Neuron (in vitro differentiated cells): ENCODE results near the gene AIFM3.
"Not testable (repeated sequence)": the region's sequence is repeated elsewhere in the genome, so short reads cannot be mapped to it uniquely, and the experiment has no call there.

Source experiments
- H2AFZ ChIP-seq: one replicate; pipeline ENCODE4 v1.6.1; 2013; ENCODE audit warnings: low read depth, mild to moderate bottlenecking, inconsistent platforms, low read length, moderate library complexity
- H3K27me3 ChIP-seq: one replicate; pipeline ENCODE4 v1.6.1; 2013; ENCODE audit warnings: low read length; ENCODE audit not compliant: insufficient read depth
- H3K36me3 ChIP-seq: one replicate; pipeline ENCODE4 v1.6.1; 2013; ENCODE audit warnings: low read length; ENCODE audit not compliant: insufficient read depth
- H3K4me1 ChIP-seq: one replicate; pipeline ENCODE4 v1.6.1; 2013; ENCODE audit warnings: low read length; ENCODE audit not compliant: insufficient read depth
- H3K4me3 ChIP-seq: 2 replicates; pipeline ENCODE4 v1.5.1; 2013; ENCODE audit warnings: mild to moderate bottlenecking, low read length, moderate library complexity
- H3K9me3 ChIP-seq: one replicate; pipeline ENCODE4 v1.6.1; 2013; ENCODE audit warnings: low read length

The AIFM3 gene

GRCh38 chr22:20935780-20936539, 31.1 kb upstream of the AIFM3 start:
- not testable (repeated sequence) for H3K4me1 ChIP-seq, H3K27me3 ChIP-seq, H3K9me3 ChIP-seq, H2AFZ ChIP-seq, H3K4me3 ChIP-seq
- peaks cover 47% of the 10 kb centered on the region for H3K36me3 ChIP-seq

GRCh38 chr22:20937031-20937793, 29.8 kb upstream of the AIFM3 start:
- H2AFZ ChIP-seq, result no peak overlapping the region
- peaks cover 50% of the 10 kb centered on the region for H3K36me3 ChIP-seq
- no peaks in the 10 kb centered on the region for H3K4me1 ChIP-seq
- no peaks in the 10 kb centered on the region for H3K9me3 ChIP-seq
- H3K4me3 ChIP-seq, result no peak overlapping the region
- no peaks in the 10 kb centered on the region for H3K27me3 ChIP-seq

DNA sequence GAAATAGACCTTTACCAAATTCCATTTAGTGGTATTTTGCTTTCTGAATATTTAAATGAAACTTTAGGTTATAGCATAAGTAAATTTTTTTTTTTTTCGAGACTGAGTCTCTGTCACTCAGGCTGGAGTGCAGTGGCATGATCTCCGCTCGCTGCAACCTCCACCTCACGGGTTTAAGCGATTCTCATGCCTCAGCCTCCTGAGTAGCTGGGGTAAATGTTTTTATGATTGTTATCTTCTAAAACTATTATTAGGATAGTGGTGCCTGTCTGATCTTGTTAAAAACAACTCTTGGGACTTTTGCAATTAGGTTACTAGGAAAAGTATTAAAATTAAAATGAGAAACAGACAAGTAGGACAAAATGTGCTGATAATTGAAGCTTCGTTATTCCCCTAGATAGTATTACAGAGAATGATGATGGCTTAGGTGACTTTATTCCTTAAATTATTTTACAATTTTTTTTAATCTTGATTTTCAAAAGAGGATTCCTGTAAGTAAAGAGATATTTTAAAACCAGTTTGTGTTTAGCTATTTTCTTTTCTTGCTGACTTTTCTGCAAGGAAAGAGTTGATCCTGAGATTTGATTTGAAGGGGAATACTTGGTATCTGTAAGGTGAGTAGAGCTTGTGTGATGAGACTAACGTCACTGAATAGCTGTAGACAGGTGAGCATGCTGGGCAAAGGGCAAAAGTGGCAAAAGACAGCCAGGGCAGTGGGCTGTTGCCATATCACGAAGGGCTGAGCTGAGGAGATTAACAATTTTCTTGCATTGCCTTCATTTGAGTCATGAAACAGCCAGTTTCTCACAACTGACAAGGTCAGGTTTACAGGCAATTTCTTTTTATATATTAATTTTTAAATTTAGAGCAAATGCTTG, 29.0 kb upstream of the AIFM3 start:
- Histone ChIP-seq H2AFZ (no peak overlapping the region), H3K27me3 (no peaks in the 10 kb centered on the region), H3K4me1 (no peaks in the 10 kb centered on the region), H3K4me3 (no peak overlapping the region), H3K9me3 (no peaks in the 10 kb centered on the region), H3K36me3 (peaks cover 50% of the 10 kb centered on the region)

- not testable (repeated sequence) for H3K9me3 ChIP-seq, H3K4me1 ChIP-seq, H2AFZ ChIP-seq, H3K4me3 ChIP-seq, H3K27me3 ChIP-seq
- H3K36me3 ChIP-seq, result peaks cover 46% of the 10 kb centered on the region
Observed at GRCh38 chr22:20939457-20940185, 27.4 kb upstream of the AIFM3 start.

DNA sequence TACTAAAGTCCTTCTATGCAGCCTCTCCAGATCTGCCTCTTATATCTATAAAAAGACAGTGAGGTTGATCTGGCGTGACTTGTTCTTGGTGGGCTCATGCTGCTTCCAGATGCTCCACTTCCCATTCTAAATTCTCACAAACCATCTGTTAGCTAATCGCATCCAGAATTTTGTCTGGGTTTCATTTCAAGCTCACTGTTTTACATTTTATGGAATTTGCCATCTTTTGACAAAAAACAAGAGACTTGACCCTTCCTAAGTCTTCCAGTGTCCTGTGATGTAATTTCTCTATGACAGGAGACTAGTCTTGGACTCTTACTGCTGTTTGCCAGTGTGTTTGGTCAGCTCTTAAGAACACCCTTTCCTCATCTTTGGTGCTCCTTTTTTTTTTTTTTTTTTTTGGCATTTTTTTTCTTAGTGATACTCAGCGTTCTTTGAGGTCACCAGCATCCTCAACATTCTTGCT, 26.8 kb upstream of the AIFM3 start:
- H3K36me3 ChIP-seq, result peaks cover 42% of the 10 kb centered on the region

DNA sequence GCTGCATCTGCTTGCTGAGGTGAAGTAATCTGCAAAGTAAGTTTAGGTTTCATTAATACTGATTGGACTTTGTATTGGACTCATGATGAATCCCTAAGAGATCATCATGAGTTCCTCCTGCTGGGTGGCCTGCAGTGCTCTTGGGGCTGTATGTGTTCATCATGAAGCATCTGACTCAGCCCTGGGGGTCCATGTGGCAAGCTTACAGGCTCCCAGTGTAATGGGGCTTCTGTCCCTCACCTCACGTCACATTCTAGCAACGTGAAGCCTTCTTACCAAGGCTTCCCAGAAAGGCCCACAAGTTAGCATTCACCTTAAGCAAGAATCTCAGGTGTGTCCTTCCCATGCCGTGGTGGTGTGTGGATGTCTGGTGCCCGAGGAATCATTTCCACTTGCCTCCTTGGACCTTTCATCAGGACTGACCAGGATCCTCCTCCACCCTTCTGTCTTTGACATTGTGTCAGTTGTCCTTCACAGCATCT, 26.1 kb upstream of the AIFM3 start:
- Histone ChIP-seq H3K4me3 (no peak overlapping the region), H3K36me3 (peaks cover 34% of the 10 kb centered on the region), H3K4me1 (no peaks in the 10 kb centered on the region), H3K9me3 (no peaks in the 10 kb centered on the region), H3K27me3 (no peaks in the 10 kb centered on the region), H2AFZ (no peak overlapping the region)

More for the DNA sequence above, 26.8 kb upstream of the AIFM3 start:
- Histone ChIP-seq H3K27me3 (no peaks in the 10 kb centered on the region), H2AFZ (no peak overlapping the region), H3K4me1 (no peaks in the 10 kb centered on the region), H3K4me3 (no peak overlapping the region), H3K9me3 (no peaks in the 10 kb centered on the region)

DNA sequence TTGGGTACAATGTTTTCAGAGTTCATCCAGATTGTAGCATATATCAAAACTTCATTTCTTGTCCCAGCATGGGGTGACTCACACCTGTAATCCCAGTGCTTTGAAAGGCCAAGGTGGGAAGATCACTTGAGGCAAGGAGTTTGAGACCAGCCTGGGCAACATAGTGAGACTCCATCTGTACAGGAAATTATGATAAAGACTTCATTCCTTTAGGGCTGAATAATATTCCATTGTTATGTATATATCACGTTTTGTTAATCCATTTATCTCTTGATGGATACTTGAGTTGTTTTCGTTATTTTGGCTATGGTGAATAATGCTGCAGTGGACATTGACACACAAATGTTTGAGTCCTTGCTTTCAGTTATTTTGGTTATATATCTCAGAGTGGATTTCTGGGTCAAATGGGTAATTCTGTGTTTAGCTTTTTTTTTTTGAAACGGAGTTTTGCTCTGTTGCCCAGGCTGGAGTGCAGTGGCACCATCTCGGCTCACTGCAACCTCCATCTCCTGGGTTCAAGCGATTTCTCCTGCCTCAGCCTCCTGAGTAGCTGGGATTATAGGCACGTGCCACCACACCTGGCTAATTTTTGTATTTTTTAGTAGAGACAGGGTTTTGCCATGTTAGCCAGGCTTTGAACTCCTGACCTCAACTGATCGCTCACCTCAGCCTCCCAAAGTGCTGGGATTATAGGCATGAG, 24.7 kb upstream of the AIFM3 start:
- H3K4me1 ChIP-seq, H2AFZ ChIP-seq, H3K27me3 ChIP-seq, H3K9me3 ChIP-seq, H3K4me3 ChIP-seq: not testable (repeated sequence)
- peaks cover 34% of the 10 kb centered on the region for H3K36me3 ChIP-seq

DNA sequence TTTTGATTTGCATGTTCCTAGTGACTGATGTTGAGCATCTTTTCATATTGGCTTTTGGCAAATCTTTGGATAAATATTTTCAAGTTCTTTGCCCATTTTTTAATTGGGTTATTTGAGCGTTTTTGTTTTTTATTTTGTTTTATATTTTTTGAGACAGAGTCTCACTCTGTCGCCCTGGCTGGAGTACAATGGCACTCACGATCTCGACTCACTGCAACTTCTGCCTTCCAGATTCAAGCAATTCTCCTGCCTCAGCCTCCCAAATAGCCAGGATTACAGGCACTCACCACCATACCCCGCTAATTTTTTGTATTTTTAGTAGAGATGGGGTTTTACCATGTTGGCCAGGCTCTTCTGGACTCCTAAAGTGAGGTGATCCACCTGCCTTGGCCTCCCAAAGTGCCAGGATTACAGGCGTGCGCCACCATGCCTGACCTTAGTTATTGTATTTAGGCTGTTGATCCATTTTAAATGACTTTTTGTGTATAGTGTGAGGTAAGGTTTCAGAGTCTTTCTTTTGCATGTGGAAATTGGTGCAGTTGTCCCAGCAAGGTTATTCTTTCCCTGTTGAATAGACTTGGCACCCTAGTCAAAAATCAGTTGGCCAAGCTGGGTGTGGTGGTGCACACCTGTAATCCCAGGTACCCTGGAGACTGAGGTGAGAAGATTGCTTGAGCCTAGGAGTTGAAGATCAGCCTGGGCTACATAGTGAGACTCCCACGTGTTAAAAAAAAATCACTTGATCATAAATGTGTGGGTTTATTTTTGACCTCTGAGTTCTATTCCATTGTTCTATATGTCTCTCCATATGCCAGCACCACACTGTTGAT, 23.7 kb upstream of the AIFM3 start:
- Histone ChIP-seq H3K36me3 (peaks cover 28% of the 10 kb centered on the region), H2AFZ (no peak overlapping the region), H3K27me3 (no peaks in the 10 kb centered on the region), H3K4me3 (no peak overlapping the region), H3K4me1 (no peaks in the 10 kb centered on the region), H3K9me3 (no peaks in the 10 kb centered on the region)

GRCh38 chr22:20944042-20944441, 23.0 kb upstream of the AIFM3 start:
- H3K4me1 ChIP-seq, result no peaks in the 10 kb centered on the region
- H3K36me3 ChIP-seq, result peaks cover 26% of the 10 kb centered on the region
- H3K4me3 ChIP-seq, result no peak overlapping the region
- H3K27me3 ChIP-seq, result no peaks in the 10 kb centered on the region
- H2AFZ ChIP-seq, result no peak overlapping the region
- no peaks in the 10 kb centered on the region for H3K9me3 ChIP-seq

DNA sequence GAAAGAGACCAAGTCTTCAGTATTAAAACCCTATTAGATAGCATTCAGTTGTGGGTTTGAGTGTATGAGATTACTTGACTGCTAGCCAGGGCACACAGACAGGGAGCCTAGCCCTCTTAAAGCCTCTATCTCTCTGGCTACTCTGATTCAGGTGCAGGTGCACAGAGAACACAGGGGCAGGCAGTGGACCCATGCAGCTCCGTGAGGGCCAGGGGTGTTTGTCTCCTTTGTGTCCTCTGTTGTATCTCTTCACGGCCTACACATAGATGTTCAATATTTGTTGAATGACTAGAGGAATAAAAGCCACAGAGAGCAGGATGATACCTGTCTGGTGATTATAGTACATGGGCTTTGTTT, 21.5 kb upstream of the AIFM3 start:
- peaks cover 38% of the 10 kb centered on the region for H3K36me3 ChIP-seq

DNA sequence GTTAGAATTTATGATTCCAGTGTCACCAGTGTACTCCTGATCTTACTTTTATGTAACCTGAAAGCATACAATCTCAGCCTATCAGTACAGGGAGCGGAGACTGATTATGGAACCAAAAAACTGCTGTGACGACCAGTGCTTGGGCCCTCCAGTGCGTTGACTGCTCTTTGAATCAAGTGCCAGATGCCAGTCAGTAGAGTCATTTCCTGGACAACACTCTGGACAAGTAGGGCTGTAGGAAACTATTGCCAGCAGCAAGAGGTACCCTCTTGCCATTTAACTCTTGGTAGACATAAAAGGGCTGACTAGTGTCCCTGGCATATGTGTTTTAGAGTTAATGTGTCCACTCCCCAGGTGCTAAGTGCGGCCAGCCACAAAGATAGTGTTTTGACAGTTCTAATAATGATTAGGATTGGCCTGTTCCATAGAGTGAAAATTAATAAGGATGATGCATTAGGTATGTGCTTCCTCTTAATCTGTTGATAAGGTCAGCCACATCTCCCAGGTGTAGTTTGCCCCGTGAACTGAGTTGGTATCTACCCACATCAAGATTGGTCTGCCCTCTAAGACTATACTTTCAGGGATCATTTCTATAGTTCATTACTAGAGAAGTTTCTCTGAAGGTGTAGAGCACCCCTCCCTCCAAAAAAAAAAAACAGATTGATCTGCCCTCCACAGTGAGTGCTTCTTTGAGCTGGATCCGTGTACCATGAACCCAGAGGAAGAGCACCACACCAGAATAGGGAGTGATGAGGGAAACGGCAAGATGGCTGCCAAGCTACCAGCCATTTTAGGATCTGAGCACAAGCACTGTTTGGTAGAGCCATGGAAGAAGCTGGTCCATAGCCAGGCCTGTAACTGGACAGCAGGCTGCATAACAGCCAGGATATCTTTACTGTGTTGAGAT, 20.7 kb upstream of the AIFM3 start:
- H3K4me3 ChIP-seq, result no peak overlapping the region

More for the DNA sequence above, 21.5 kb upstream of the AIFM3 start:
- Histone ChIP-seq H2AFZ (no peak overlapping the region), H3K27me3 (no peaks in the 10 kb centered on the region), H3K4me3 (no peak overlapping the region), H3K4me1 (no peaks in the 10 kb centered on the region), H3K9me3 (no peaks in the 10 kb centered on the region)

More for the DNA sequence above, 20.7 kb upstream of the AIFM3 start:
- Histone ChIP-seq H3K9me3 (no peaks in the 10 kb centered on the region), H3K27me3 (no peaks in the 10 kb centered on the region), H3K4me1 (no peaks in the 10 kb centered on the region), H2AFZ (no peak overlapping the region), H3K36me3 (peaks cover 41% of the 10 kb centered on the region)
